ENCODE measurements around the gene GKN2. TPM values are rescaled to one million over a fixed set of nuclear protein-coding genes. Genes with fewer than 3 reads are reported as not detected.

GKN2 gene
- total RNA-seq, 1 experiment from 2014 or later = not detected

GRCh38 chr2:68994864-68995263 is 42.2 kb upstream of the GKN2 start:
- no peak overlapping the region for H2AFZ ChIP-seq (ENCODE audit: low read depth, low read length, poor library complexity, severe bottlenecking)
- intact Hi-C loops (cut with micrococcal nuclease) = no loop called here
- no peak; the same call in 1 of the 2 replicates for ATAC-seq
- no TSS peak for BruUV-seq (replicated peaks)
- ChIA-PET CTCF (no interaction called here), RAD21 (ENCODE audit: low non-redundant PET in 1 of 2, low total read pairs in 2 of 2, uncharacterized antibody in 2 of 2, unreplicated experiment in 2 of 2) (no interaction called here), POLR2A (no interaction called here)
- no peaks in the 10 kb centered on the region for H3K79me2 ChIP-seq (ENCODE audit: insufficient read depth, low read length)
- no peak for DNase-seq (ENCODE audit: low read depth, low spot score)
- H3K4me2 ChIP-seq (ENCODE audit: low read length) = no peak overlapping the region
- H3K27me3 ChIP-seq (ENCODE audit: insufficient read depth, low read length) = no peaks in the 10 kb centered on the region
- no peak overlapping the region for H3K9ac ChIP-seq (ENCODE audit: low read length)
- H3K36me3 ChIP-seq (ENCODE audit: control insufficient read depth in 1 of 2, insufficient read depth in 2 of 2, low read length in 2 of 2) = no peaks in the 10 kb centered on the region
- TF ChIP-seq FOSL1 (IDR thresholded peaks at IDR 0.05; ENCODE audit: low read depth) = no peak
- no peak for TF ChIP-seq ZNF274 (IDR thresholded peaks at IDR 0.05; ENCODE audit: low read depth, low read length)
- TF ChIP-seq CEBPB (IDR thresholded peaks at IDR 0.05; ENCODE audit: low read depth) = no peak
- no peak for TF ChIP-seq MAX (IDR thresholded peaks at IDR 0.05)
- no peak for TF ChIP-seq ZBTB33 (IDR thresholded peaks at IDR 0.05; ENCODE audit: extremely low read depth, insufficient replicate concordance, low read length)
- no peak for TF ChIP-seq YY1 (IDR thresholded peaks at IDR 0.05; ENCODE audit: extremely low read depth, insufficient replicate concordance, low read depth, low read length)
- no peak for TF ChIP-seq EZH2phosphoT487 (IDR thresholded peaks at IDR 0.05; ENCODE audit: borderline replicate concordance)
- TF ChIP-seq ZFX (IDR thresholded peaks at IDR 0.05) = no peak
- TF ChIP-seq ELF1 (IDR thresholded peaks at IDR 0.05; ENCODE audit: borderline replicate concordance, low read depth) = no peak
- no peak overlapping the region for H3K27ac ChIP-seq (ENCODE audit: low read depth, low read length)
- H3K4me3 ChIP-seq (replicated peaks in 1 of 2; ENCODE audit: low read depth in 1 of 2, low read length in 2 of 2) = no peak overlapping the region
- H3K9me2 ChIP-seq (ENCODE audit: insufficient read depth) = no peaks in the 10 kb centered on the region
- no peaks in the 10 kb centered on the region; a peak in 1 of 4 replicates for H3K4me1 ChIP-seq (ENCODE audit: control insufficient read depth in 1 of 2, insufficient read depth in 2 of 2, low read length in 2 of 2)
- no peaks in the 10 kb centered on the region for H3K9me3 ChIP-seq (ENCODE audit: control insufficient read depth in 1 of 2, insufficient read depth in 1 of 2, low read depth in 1 of 2, low read length in 2 of 2)
- H4K20me1 ChIP-seq (ENCODE audit: insufficient read depth) = no peaks in the 10 kb centered on the region
